ENCODE measurements around the gene AGAP3. TPM values are rescaled to one million over a fixed set of nuclear protein-coding genes. Genes with fewer than 3 reads are reported as not detected.

AGAP3 gene
- total RNA-seq, 1 experiment from 2014 or later: 58.9 TPM

GRCh38 chr7:151123158-151123821, 37.0 kb downstream of the AGAP3 start:
- no peak for DNase-seq (ENCODE audit: low spot score)

GRCh38 chr7:151123822-151124464, 37.7 kb downstream of the AGAP3 start:
- peak; percentile 79 for DNase-seq (ENCODE audit: low spot score)

GRCh38 chr7:151124481-151124880, 38.2 kb downstream of the AGAP3 start:
- DNase-seq (ENCODE audit: low spot score): no peak

GRCh38 chr7:151124899-151125399, 38.7 kb downstream of the AGAP3 start:
- DNase-seq (ENCODE audit: low spot score): no peak

- no peak for DNase-seq (ENCODE audit: low spot score)
Measured at GRCh38 chr7:151125470-151125845, 39.2 kb downstream of the AGAP3 start.

GRCh38 chr7:151125846-151126481, 39.7 kb downstream of the AGAP3 start:
- no peak for DNase-seq (ENCODE audit: low spot score)

GRCh38 chr7:151126491-151127137, 40.3 kb downstream of the AGAP3 start:
- DNase-seq (ENCODE audit: low spot score): no peak

GRCh38 chr7:151128144-151128543, 41.9 kb downstream of the AGAP3 start:
- DNase-seq (ENCODE audit: low spot score): no peak

- DNase-seq (ENCODE audit: low spot score): no peak
Measured at GRCh38 chr7:151128716-151129115, 42.4 kb downstream of the AGAP3 start.

GRCh38 chr7:151129117-151129959, 43.1 kb downstream of the AGAP3 start:
- DNase-seq (ENCODE audit: low spot score): no peak

GRCh38 chr7:151129960-151130591, 43.8 kb downstream of the AGAP3 start:
- no peak for DNase-seq (ENCODE audit: low spot score)

- DNase-seq (ENCODE audit: low spot score): no peak
Measured at GRCh38 chr7:151130741-151131157, 44.5 kb downstream of the AGAP3 start.

- DNase-seq (ENCODE audit: low spot score): no peak
Measured at GRCh38 chr7:151131224-151131591, 44.9 kb downstream of the AGAP3 start.

GRCh38 chr7:151131592-151132293, 45.5 kb downstream of the AGAP3 start:
- no peak for DNase-seq (ENCODE audit: low spot score)

- DNase-seq (ENCODE audit: low spot score): no peak
Measured at GRCh38 chr7:151132461-151133205, 46.4 kb downstream of the AGAP3 start.

- DNase-seq (ENCODE audit: low spot score): no peak
Measured at GRCh38 chr7:151133266-151133985, 47.2 kb downstream of the AGAP3 start.

GRCh38 chr7:151133986-151134742, 47.9 kb downstream of the AGAP3 start:
- no peak for DNase-seq (ENCODE audit: low spot score)

All from A172 (cell line).